PC-3 (cell line): ENCODE data around the gene DNAJA2. TPM values are rescaled to one million over a fixed set of nuclear protein-coding genes. Genes with fewer than 3 reads are reported as not detected.

Experiments
- ATAC-seq: fragments of 200-7000 bp; cut with Tn5 transposase; 2 replicates; pipeline ENCODE4 v1.9.1; 2020; ENCODE audit warnings: mild to moderate bottlenecking, moderate library complexity
- BruUV-seq: library from RNA; stranded (reverse); fragments of 400-500 nt; replicated peaks from 2 replicates; lab custom pipeline; 2021; lab: Mats Ljungman, UMichigan
- CTCF ChIA-PET: fragments of 300-600 bp; sonication (Branson Sonifier 250); formaldehyde crosslinking; loops from one replicate; lab custom pipeline; 2022; ENCODE audit warnings: antibody characterized with exemption; lab: Charles Lee
- POLR2A ChIA-PET: fragments of 300-600 bp; sonication (Branson Sonifier 250); formaldehyde crosslinking; loops from one replicate; lab custom pipeline; 2022; ENCODE audit warnings: antibody characterized with exemption; ENCODE audit not compliant: unreplicated experiment; lab: Charles Lee
- DNase-seq: peaks from one replicate; pipeline ENCODE4 v3.0.0-alpha.2; 2015
- H2AFZ ChIP-seq: fragments of 300-600 bp; sonication (generic); 2 replicates; pipeline ENCODE4 v1.6.0; 2016; ENCODE audit warnings: antibody characterized with exemption, low read length
- H3F3A ChIP-seq: fragments of 300-600 bp; sonication (generic); one replicate; pipeline ENCODE4 v1.6.0; 2017; ENCODE audit warnings: antibody characterized with exemption, low read length, control low read depth, mild to moderate bottlenecking; ENCODE audit not compliant: unreplicated experiment
- H3K27ac ChIP-seq: fragments of 300-600 bp; sonication (generic); 2 replicates; pipeline ENCODE4 v1.5.1; 2016; ENCODE audit warnings: mild to moderate bottlenecking, low read length
- H3K27me3 ChIP-seq: fragments of 300-600 bp; sonication (generic); 2 replicates; pipeline ENCODE4 v1.6.1; 2016; ENCODE audit warnings: low read length, mixed read lengths
- H3K36me3 ChIP-seq: fragments of 300-600 bp; sonication (generic); 2 replicates; pipeline ENCODE4 v1.6.1; 2016; ENCODE audit warnings: low read depth, mixed run types, low read length, mixed read lengths
- H3K4me1 ChIP-seq: fragments of 300-600 bp; sonication (generic); 2 replicates; pipeline ENCODE4 v1.5.1; 2016; ENCODE audit warnings: low read length; ENCODE audit not compliant: insufficient read depth
- H3K4me2 ChIP-seq: fragments of 300-600 bp; sonication (generic); 2 replicates; pipeline ENCODE4 v1.6.0; 2016; ENCODE audit warnings: low read length
- H3K4me3 ChIP-seq: fragments of 300-600 bp; sonication (generic); 2 replicates; pipeline ENCODE4 v1.5.1; 2016; ENCODE audit warnings: mild to moderate bottlenecking, low read length, mixed read lengths
- H3K79me2 ChIP-seq: fragments of 300-600 bp; sonication (generic); 2 replicates; pipeline ENCODE4 v1.6.1; 2017; ENCODE audit warnings: low read length, mixed read lengths
- H3K9ac ChIP-seq: fragments of 300-600 bp; sonication (generic); 2 replicates; pipeline ENCODE4 v1.6.0; 2016; ENCODE audit warnings: mild to moderate bottlenecking, low read length
- H3K9me2 ChIP-seq: fragments of 300-600 bp; sonication (generic); replicated peaks from 2 replicates; pipeline ENCODE4 v1.6.1; 2016; ENCODE audit warnings: mixed run types, low read length, mixed read lengths
- H3K9me3 ChIP-seq: fragments of 300-600 bp; sonication (generic); 2 replicates; pipeline ENCODE4 v1.6.1; 2016; ENCODE audit warnings: low read length, mixed read lengths
- H4K20me1 ChIP-seq: fragments of 300-600 bp; sonication (generic); 2 replicates; pipeline ENCODE4 v1.6.1; 2016; ENCODE audit warnings: low read length, mixed read lengths
- EZH2 ChIP-seq: fragments of 300-600 bp; sonication (generic); IDR thresholded peaks from one replicate; pipeline ENCODE4 v1.6.1; 2017; ENCODE audit warnings: antibody characterized with exemption, mild to moderate bottlenecking, low read length; ENCODE audit not compliant: unreplicated experiment
- EZH2phosphoT487 ChIP-seq: fragments of 300-600 bp; sonication (generic); IDR thresholded peaks from 2 replicates; pipeline ENCODE4 v1.6.1; 2018; ENCODE audit warnings: mild to moderate bottlenecking, antibody characterized with exemption, low read length, borderline replicate concordance
- intact Hi-C: fragments of 100-400 bp; cut with micrococcal nuclease; formaldehyde crosslinking; loops from 2 replicates; pipeline ENCODE4 v1.9.0; 2023
- total RNA-seq: library from RNA; depleted of rRNA; stranded (reverse); fragments of >200 nt; gene quantifications from 2 replicates; pipeline ENCODE4 v1.2.3, GENCODE V29; 2014
- TF ChIP-seq, protein P1 (sequence below): fragments of 300-600 bp; sonication (generic); conservative IDR thresholded peaks from 2 replicates; pipeline ENCODE4 v1.5.1; 2017; ENCODE audit warnings: antibody characterized with exemption, low read depth, mild to moderate bottlenecking, low read length

Gene DNAJA2
- total RNA-seq, 1 experiment from 2014 or later = 44.5 TPM

DNA sequence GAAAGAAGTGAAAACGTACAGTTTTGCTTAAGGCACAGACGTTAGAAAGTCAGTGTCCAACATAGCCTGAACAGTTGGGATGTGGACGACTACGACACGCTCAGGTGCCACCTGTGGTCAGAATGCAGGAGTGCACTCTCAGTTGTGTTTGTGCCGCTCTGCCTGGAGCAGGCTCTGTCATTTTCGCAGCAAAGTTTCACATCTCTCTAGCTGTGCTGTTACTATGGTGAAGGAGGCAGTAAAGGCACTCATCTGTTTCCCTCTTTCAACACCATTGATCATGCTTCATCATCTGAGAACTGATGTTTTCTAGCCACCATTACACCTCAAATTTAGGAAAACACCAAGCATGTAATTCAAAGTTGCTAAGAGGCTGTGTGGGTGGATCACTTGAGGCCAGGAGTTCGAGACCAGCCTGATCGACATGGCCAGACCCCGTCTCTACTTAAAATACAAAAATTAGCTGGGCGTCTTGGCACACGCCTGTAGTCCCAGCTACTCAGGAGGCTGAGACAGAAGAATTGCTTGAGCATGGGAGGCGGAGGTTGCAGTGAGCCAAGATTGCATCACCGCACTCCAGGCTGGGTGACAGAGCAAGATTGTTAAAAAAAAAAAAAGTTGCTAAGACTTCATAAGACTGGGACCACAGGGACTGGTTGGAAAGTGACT is 44.9 kb upstream of the DNAJA2 start:
- Histone ChIP-seq H3K27ac (no peak overlapping the region), H3K9me2 (no peaks in the 10 kb centered on the region), H2AFZ (peak overlapping the region; percentile 45; the same call in 1 of the 2 replicates), H3K79me2 (no peaks in the 10 kb centered on the region), H3K4me1 (no peaks in the 10 kb centered on the region), H3K9ac (no peak overlapping the region), H3K4me2 (peak overlapping the region; percentile 41; the same call in 1 of the 2 replicates), H3K36me3 (no peaks in the 10 kb centered on the region), H3F3A (no peaks in the 10 kb centered on the region), H3K9me3 (no peaks in the 10 kb centered on the region), H4K20me1 (no peaks in the 10 kb centered on the region), H3K4me3 (no peak overlapping the region), H3K27me3 (no peaks in the 10 kb centered on the region)
- no peak for TF ChIP-seq EZH2phosphoT487
- TF ChIP-seq, protein P1, sequence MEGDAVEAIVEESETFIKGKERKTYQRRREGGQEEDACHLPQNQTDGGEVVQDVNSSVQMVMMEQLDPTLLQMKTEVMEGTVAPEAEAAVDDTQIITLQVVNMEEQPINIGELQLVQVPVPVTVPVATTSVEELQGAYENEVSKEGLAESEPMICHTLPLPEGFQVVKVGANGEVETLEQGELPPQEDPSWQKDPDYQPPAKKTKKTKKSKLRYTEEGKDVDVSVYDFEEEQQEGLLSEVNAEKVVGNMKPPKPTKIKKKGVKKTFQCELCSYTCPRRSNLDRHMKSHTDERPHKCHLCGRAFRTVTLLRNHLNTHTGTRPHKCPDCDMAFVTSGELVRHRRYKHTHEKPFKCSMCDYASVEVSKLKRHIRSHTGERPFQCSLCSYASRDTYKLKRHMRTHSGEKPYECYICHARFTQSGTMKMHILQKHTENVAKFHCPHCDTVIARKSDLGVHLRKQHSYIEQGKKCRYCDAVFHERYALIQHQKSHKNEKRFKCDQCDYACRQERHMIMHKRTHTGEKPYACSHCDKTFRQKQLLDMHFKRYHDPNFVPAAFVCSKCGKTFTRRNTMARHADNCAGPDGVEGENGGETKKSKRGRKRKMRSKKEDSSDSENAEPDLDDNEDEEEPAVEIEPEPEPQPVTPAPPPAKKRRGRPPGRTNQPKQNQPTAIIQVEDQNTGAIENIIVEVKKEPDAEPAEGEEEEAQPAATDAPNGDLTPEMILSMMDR = peak; percentile 54
- ChIA-PET POLR2A (no interaction called here), CTCF (interaction anchor here (0.5 to 0.6 kb wide), 2 partner anchors 62 to 1545 kb away, joined by 3 to 4 read pairs; no protein-coding TSS in a partner anchor)
- peak; percentile 70 for DNase-seq
- BruUV-seq = no TSS peak
- intact Hi-C loops = loop anchor here (1.0 kb wide), 1 partner anchor 71 kb away; no protein-coding TSS in a partner anchor
- peak; percentile 100 for ATAC-seq

GRCh38 chr16:47017636-47018035 is 44.2 kb upstream of the DNAJA2 start:
- Histone ChIP-seq H3K27me3 (no peaks in the 10 kb centered on the region), H3K9me3 (no peaks in the 10 kb centered on the region), H4K20me1 (no peaks in the 10 kb centered on the region), H3K9ac (no peak overlapping the region), H3F3A (no peaks in the 10 kb centered on the region), H3K9me2 (no peaks in the 10 kb centered on the region), H3K79me2 (no peaks in the 10 kb centered on the region), H3K4me1 (no peaks in the 10 kb centered on the region), H3K4me3 (no peak overlapping the region), H3K27ac (no peak overlapping the region), H2AFZ (peak overlapping the region; percentile 45; the same call in 1 of the 2 replicates), H3K4me2 (no peak overlapping the region; the same call in 1 of the 2 replicates), H3K36me3 (no peaks in the 10 kb centered on the region)
- TF ChIP-seq EZH2phosphoT487 (no peak), EZH2 (no peak)
- TF ChIP-seq, protein P1 = no peak
- DNase-seq = no peak
- ChIA-PET CTCF (no interaction called here), POLR2A (no interaction called here)
- BruUV-seq = no TSS peak
- intact Hi-C loops = loop anchor here (1.0 kb wide), 1 partner anchor 70 kb away; no protein-coding TSS in a partner anchor
- ATAC-seq = no peak

GRCh38 chr16:47016700-47017133 is 43.2 kb upstream of the DNAJA2 start:
- Histone ChIP-seq H3K27ac (no peak overlapping the region), H3K79me2 (no peaks in the 10 kb centered on the region), H3K9me3 (no peaks in the 10 kb centered on the region), H3K36me3 (no peaks in the 10 kb centered on the region), H3K9ac (no peak overlapping the region), H3F3A (no peaks in the 10 kb centered on the region), H3K4me1 (no peaks in the 10 kb centered on the region), H2AFZ (no peak overlapping the region), H3K27me3 (no peaks in the 10 kb centered on the region), H3K4me3 (no peak overlapping the region), H3K9me2 (no peaks in the 10 kb centered on the region), H4K20me1 (no peaks in the 10 kb centered on the region), H3K4me2 (no peak overlapping the region)
- DNase-seq (no peak), ATAC-seq (no peak)
- TF ChIP-seq EZH2phosphoT487 = no peak
- TF ChIP-seq EZH2 = no peak
- TF ChIP-seq, protein P1 = no peak
- no TSS peak for BruUV-seq
- intact Hi-C loops = no loop called here
- ChIA-PET POLR2A (no interaction called here), CTCF (no interaction called here)
